Measurements from ENCODE around the gene CNTNAP2. TPM values are rescaled to one million over a fixed set of nuclear protein-coding genes. Genes with fewer than 3 reads are reported as not detected.

Gene CNTNAP2
- total and polyA plus RNA-seq, 8 donors = 0.09 to 1.1 (median 0.38) TPM

GRCh38 chr7:146496657-146497056 is 380.1 kb downstream of the CNTNAP2 start:
- H3K9me3 ChIP-seq = no peaks in the 10 kb centered on the region
- no peaks in the 10 kb centered on the region for H3K4me1 ChIP-seq
- H3K4me3 ChIP-seq = no peak overlapping the region
- H3K36me3 ChIP-seq = no peaks in the 10 kb centered on the region
- no peak for ATAC-seq
- H3K27ac ChIP-seq = no peak overlapping the region
- FAIRE-seq = no peak
- no peak for DNase-seq
- 55 to 69% methylated on average over 2 of the region's 2 CpGs for WGBS, 2 donors
- no peaks in the 10 kb centered on the region for H3K27me3 ChIP-seq
- intact Hi-C loops (cut with DNase I) = no loop called here
- TF ChIP-seq, protein P1, sequence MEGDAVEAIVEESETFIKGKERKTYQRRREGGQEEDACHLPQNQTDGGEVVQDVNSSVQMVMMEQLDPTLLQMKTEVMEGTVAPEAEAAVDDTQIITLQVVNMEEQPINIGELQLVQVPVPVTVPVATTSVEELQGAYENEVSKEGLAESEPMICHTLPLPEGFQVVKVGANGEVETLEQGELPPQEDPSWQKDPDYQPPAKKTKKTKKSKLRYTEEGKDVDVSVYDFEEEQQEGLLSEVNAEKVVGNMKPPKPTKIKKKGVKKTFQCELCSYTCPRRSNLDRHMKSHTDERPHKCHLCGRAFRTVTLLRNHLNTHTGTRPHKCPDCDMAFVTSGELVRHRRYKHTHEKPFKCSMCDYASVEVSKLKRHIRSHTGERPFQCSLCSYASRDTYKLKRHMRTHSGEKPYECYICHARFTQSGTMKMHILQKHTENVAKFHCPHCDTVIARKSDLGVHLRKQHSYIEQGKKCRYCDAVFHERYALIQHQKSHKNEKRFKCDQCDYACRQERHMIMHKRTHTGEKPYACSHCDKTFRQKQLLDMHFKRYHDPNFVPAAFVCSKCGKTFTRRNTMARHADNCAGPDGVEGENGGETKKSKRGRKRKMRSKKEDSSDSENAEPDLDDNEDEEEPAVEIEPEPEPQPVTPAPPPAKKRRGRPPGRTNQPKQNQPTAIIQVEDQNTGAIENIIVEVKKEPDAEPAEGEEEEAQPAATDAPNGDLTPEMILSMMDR (IDR thresholded peaks at IDR 0.05) = no peak

GRCh38 chr7:146499970-146500369 is 383.4 kb downstream of the CNTNAP2 start:
- Histone ChIP-seq H3K9me3 (no peaks in the 10 kb centered on the region), H3K27me3 (no peaks in the 10 kb centered on the region), H3K4me3 (no peak overlapping the region), H3K27ac (no peak overlapping the region), H3K4me1 (no peaks in the 10 kb centered on the region), H3K36me3 (no peaks in the 10 kb centered on the region)
- TF ChIP-seq, protein P1 (IDR thresholded peaks at IDR 0.05) = no peak
- FAIRE-seq (no peak), ATAC-seq (no peak), DNase-seq (no peak)
- 61 to 70% methylated on average over 2 of the region's 2 CpGs for WGBS, 2 donors
- intact Hi-C loops (cut with DNase I) = no loop called here

GRCh38 chr7:146503844-146504243 is 387.2 kb downstream of the CNTNAP2 start:
- Histone ChIP-seq H3K27ac (no peak overlapping the region), H3K4me3 (no peak overlapping the region), H3K9me3 (no peaks in the 10 kb centered on the region), H3K36me3 (no peaks in the 10 kb centered on the region), H3K27me3 (no peaks in the 10 kb centered on the region), H3K4me1 (no peaks in the 10 kb centered on the region)
- no peak for FAIRE-seq
- intact Hi-C loops (cut with DNase I) = no loop called here
- ATAC-seq = no peak
- WGBS, 2 donors = 88 to 96% methylated on average over 5 of the region's 5 CpGs
- TF ChIP-seq, protein P1 (IDR thresholded peaks at IDR 0.05) = no peak
- no peak for DNase-seq

DNA sequence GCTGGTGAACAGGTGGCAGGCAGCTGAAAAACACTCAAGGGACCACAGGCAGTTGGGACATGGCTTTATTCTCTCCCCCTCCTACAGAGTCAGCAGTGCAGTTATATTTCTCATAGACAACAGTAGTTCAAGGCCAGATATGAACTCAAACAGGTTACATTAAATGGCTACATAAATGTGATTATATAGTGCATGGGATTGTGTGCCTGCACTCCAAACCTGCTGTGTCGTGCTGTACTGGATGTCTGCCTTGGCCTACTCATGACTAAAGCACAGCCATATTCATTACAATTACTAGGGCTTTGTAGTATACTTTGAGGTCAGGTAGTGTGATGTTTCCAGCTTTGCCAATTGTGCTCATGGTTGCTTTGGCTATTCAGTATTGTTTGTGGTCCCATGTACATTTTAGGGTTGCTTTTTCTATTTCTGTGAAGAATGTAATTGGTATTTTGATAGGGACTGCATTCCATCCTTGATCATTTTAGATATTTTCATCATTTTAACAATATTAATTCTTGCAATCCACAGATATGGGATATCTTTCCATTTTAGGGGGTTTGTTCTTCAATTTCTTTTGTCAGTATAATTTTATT is 393.6 kb downstream of the CNTNAP2 start:
- no peaks in the 10 kb centered on the region for H3K36me3 ChIP-seq
- no peak for FAIRE-seq
- DNase-seq = no peak
- no peak overlapping the region for H3K27ac ChIP-seq
- H3K4me3 ChIP-seq = no peak overlapping the region
- H3K4me1 ChIP-seq = no peaks in the 10 kb centered on the region
- no peaks in the 10 kb centered on the region for H3K27me3 ChIP-seq
- TF ChIP-seq, protein P1 (IDR thresholded peaks at IDR 0.05) = no peak
- WGBS, 2 donors = 75 to 81% methylated on average over 1 of the region's 1 CpG
- H3K9me3 ChIP-seq = no peaks in the 10 kb centered on the region
- intact Hi-C loops (cut with DNase I) = no loop called here
- no peak for ATAC-seq

GRCh38 chr7:146514304-146514703 is 397.7 kb downstream of the CNTNAP2 start:
- Histone ChIP-seq H3K4me1 (no peaks in the 10 kb centered on the region), H3K9me3 (no peaks in the 10 kb centered on the region), H3K27ac (no peak overlapping the region), H3K4me3 (no peak overlapping the region), H3K36me3 (no peaks in the 10 kb centered on the region), H3K27me3 (no peaks in the 10 kb centered on the region)
- intact Hi-C loops (cut with DNase I) = no loop called here
- no peak for FAIRE-seq
- WGBS, 2 donors = 81 to 94% methylated on average over 1 of the region's 1 CpG
- no peak for DNase-seq
- TF ChIP-seq, protein P1 (IDR thresholded peaks at IDR 0.05) = no peak
- no peak for ATAC-seq
